SK-N-SH treated with all-trans-retinoic acid at 6 μM for 48 hours (cell line): Measurements from ENCODE around the gene ADAMTS15.

Experiments used
- ATAC-seq: fragments of 200-7000 bp; cut with Tn5 transposase; 3 replicates; pipeline ENCODE4 v1.9.1; 2020; ENCODE audit warnings: mild to moderate bottlenecking, moderate library complexity
- ARNTL ChIP-seq: fragments of 450-650 bp; formaldehyde crosslinking; IDR thresholded peaks from 2 replicates; pipeline ENCODE4 v1.5.0; 2020; ENCODE audit warnings: low read depth, mild to moderate bottlenecking, moderate library complexity, borderline replicate concordance
- BACH2 ChIP-seq: fragments of 250-450 bp; sonication (Bioruptor Pico); IDR thresholded peaks from 2 replicates; pipeline ENCODE4 v1.9.0; 2021; ENCODE audit warnings: mild to moderate bottlenecking, borderline replicate concordance
- CREB5 ChIP-seq: fragments of 250-450 bp; sonication (Bioruptor Pico); IDR thresholded peaks from 2 replicates; pipeline ENCODE4 v1.5.1; 2020; ENCODE audit warnings: low read depth, mild to moderate bottlenecking, moderate library complexity
- CSDC2 ChIP-seq: fragments of 250-450 bp; sonication (Bioruptor Pico); IDR thresholded peaks from 2 replicates; pipeline ENCODE4 v1.5.0; 2020; ENCODE audit warnings: mild to moderate bottlenecking, moderate library complexity
- ESRRG ChIP-seq: fragments of 250-450 bp; sonication (Bioruptor Pico); IDR thresholded peaks from 2 replicates; pipeline ENCODE4 v1.6.1; 2021; ENCODE audit warnings: mild to moderate bottlenecking
- GLIS3 ChIP-seq: fragments of 250-450 bp; sonication (Bioruptor Pico); IDR thresholded peaks from 2 replicates; pipeline ENCODE4 v1.5.0; 2020; ENCODE audit warnings: mild to moderate bottlenecking, moderate library complexity
- PATZ1 ChIP-seq: fragments of 250-450 bp; sonication (Bioruptor Pico); IDR thresholded peaks from 2 replicates; pipeline ENCODE4 v1.8.0; 2020; ENCODE audit warnings: mild to moderate bottlenecking, moderate library complexity, borderline replicate concordance
- POU6F1 ChIP-seq: fragments of 250-450 bp; sonication (Bioruptor Pico); IDR thresholded peaks from 2 replicates; pipeline ENCODE4 v1.8.0; 2021; ENCODE audit warnings: low read depth, mild to moderate bottlenecking, moderate library complexity, borderline replicate concordance
- PPARA ChIP-seq: fragments of 250-450 bp; sonication (Bioruptor Pico); IDR thresholded peaks from 2 replicates; pipeline ENCODE4 v1.5.0; 2020; ENCODE audit warnings: mild to moderate bottlenecking, borderline replicate concordance
- RARB ChIP-seq: fragments of 250-450 bp; sonication (Bioruptor Pico); IDR thresholded peaks from 2 replicates; pipeline ENCODE4 v1.8.0; 2021; ENCODE audit warnings: mild to moderate bottlenecking, moderate library complexity
- SNAI2 ChIP-seq: fragments of 250-450 bp; sonication (Bioruptor Pico); IDR thresholded peaks from 2 replicates; pipeline ENCODE4 v1.5.0; 2020; ENCODE audit warnings: mild to moderate bottlenecking, moderate library complexity
- TCF4 ChIP-seq: fragments of 250-450 bp; sonication (Bioruptor Pico); IDR thresholded peaks from 2 replicates; pipeline ENCODE4 v1.8.0; 2021; ENCODE audit warnings: mild to moderate bottlenecking, moderate library complexity, borderline replicate concordance
- TOX ChIP-seq: fragments of 250-450 bp; sonication (Bioruptor Pico); IDR thresholded peaks from 2 replicates; pipeline ENCODE4 v1.8.0; 2021; ENCODE audit warnings: mild to moderate bottlenecking, moderate library complexity, borderline replicate concordance
- TSHZ2 ChIP-seq: fragments of 250-450 bp; sonication (Bioruptor Pico); IDR thresholded peaks from 2 replicates; pipeline ENCODE4 v1.5.0; 2020; ENCODE audit warnings: mild to moderate bottlenecking, moderate library complexity
- ZC3H10 ChIP-seq: fragments of 250-450 bp; sonication (Bioruptor Pico); IDR thresholded peaks from 2 replicates; pipeline ENCODE4 v1.5.1; 2021; ENCODE audit warnings: mild to moderate bottlenecking, moderate library complexity
- ZFP3 ChIP-seq: fragments of 250-450 bp; sonication (Bioruptor Pico); IDR thresholded peaks from 2 replicates; pipeline ENCODE4 v1.5.0; 2020; ENCODE audit warnings: mild to moderate bottlenecking, moderate library complexity
- ZFP30 ChIP-seq: fragments of 450-650 bp; formaldehyde crosslinking; IDR thresholded peaks from 2 replicates; pipeline ENCODE4 v1.5.0; 2022; ENCODE audit warnings: mild to moderate bottlenecking, moderate library complexity
- ZNF565 ChIP-seq: fragments of 450-650 bp; formaldehyde crosslinking; conservative IDR thresholded peaks from 2 replicates; pipeline ENCODE4 v1.5.0; 2020; ENCODE audit warnings: low read depth, mild to moderate bottlenecking, moderate library complexity
- ZNF70 ChIP-seq: fragments of 450-650 bp; formaldehyde crosslinking; IDR thresholded peaks from 2 replicates; pipeline ENCODE4 v1.5.0; 2020; ENCODE audit warnings: mild to moderate bottlenecking, moderate library complexity
- ZNF8 ChIP-seq: fragments of 450-650 bp; formaldehyde crosslinking; IDR thresholded peaks from 2 replicates; pipeline ENCODE4 v1.5.0; 2020; ENCODE audit warnings: mild to moderate bottlenecking, moderate library complexity

The ADAMTS15 gene

GRCh38 chr11:130431331-130431773 lies 17.1 kb upstream of the ADAMTS15 start (continued):
- no peak for TF ChIP-seq ZC3H10
- TF ChIP-seq ZFP30 (CRISPR knock-in tag), result no peak
- no peak for TF ChIP-seq ZNF565 (CRISPR knock-in tag)
- no peak for TF ChIP-seq RARB (CRISPR knock-in tag)
- no peak for TF ChIP-seq SNAI2 (CRISPR knock-in tag)
- no peak for TF ChIP-seq GLIS3 (CRISPR knock-in tag)
- TF ChIP-seq PPARA (CRISPR knock-in tag), result no peak

- TF ChIP-seq GLIS3 (CRISPR knock-in tag), result no peak
- TF ChIP-seq ZFP30 (CRISPR knock-in tag), result no peak
- no peak for TF ChIP-seq ARNTL (CRISPR knock-in tag)
- ATAC-seq, result no peak
Measured at GRCh38 chr11:130431801-130432200, 16.6 kb upstream of the ADAMTS15 start.

GRCh38 chr11:130433357-130433756 lies 15.1 kb upstream of the ADAMTS15 start:
- ATAC-seq, result no peak
- TF ChIP-seq TSHZ2 (CRISPR knock-in tag), result no peak
- no peak for TF ChIP-seq ARNTL (CRISPR knock-in tag)

- TF ChIP-seq RARB (CRISPR knock-in tag) (no peak), ZFP3 (no peak), TCF4 (no peak), ZNF8 (CRISPR knock-in tag) (no peak), BACH2 (no peak), ESRRG (no peak), ARNTL (CRISPR knock-in tag) (no peak), ZC3H10 (no peak), PATZ1 (CRISPR knock-in tag) (no peak), GLIS3 (CRISPR knock-in tag) (no peak), ZFP30 (CRISPR knock-in tag) (no peak), ZNF70 (CRISPR knock-in tag) (no peak), TOX (no peak), CSDC2 (no peak), TSHZ2 (CRISPR knock-in tag) (no peak), CREB5 (CRISPR knock-in tag) (no peak), POU6F1 (CRISPR knock-in tag) (no peak)
Measured at GRCh38 chr11:130434521-130435223, 13.8 kb upstream of the ADAMTS15 start.

More at GRCh38 chr11:130434521-130435223, 13.8 kb upstream of the ADAMTS15 start:
- peak; percentile 85 for ATAC-seq
